Muscle layer of colon (tissue), 2 donors: ENCODE data around the gene ZNF280D.

Source experiments
- H3K27ac ChIP-seq: one replicate; pipeline ENCODE4 v1.7.0; 2013; ENCODE audit warnings: low read depth, mild to moderate bottlenecking, low read length, moderate library complexity
- H3K27me3 ChIP-seq, 2 donors: one replicate each; pipeline ENCODE4 v1.7.0; 2013; ENCODE audit warnings: low read length in 2 of 2, mild to moderate bottlenecking in 2 of 2; ENCODE audit not compliant: insufficient read depth in 2 of 2, control insufficient read depth in 1 of 2
- H3K36me3 ChIP-seq: one replicate; pipeline ENCODE4 v1.7.0; 2013; ENCODE audit warnings: mild to moderate bottlenecking, low read length; ENCODE audit not compliant: insufficient read depth
- H3K4me1 ChIP-seq: one replicate; pipeline ENCODE4 v1.7.0; 2013; ENCODE audit warnings: mild to moderate bottlenecking, low read length; ENCODE audit not compliant: insufficient read depth
- H3K4me3 ChIP-seq, 2 donors: one replicate each; pipeline ENCODE4 v1.7.0; 2013; ENCODE audit warnings: low read length in 2 of 2, low read depth in 1 of 2, mild to moderate bottlenecking in 1 of 2, moderate library complexity in 1 of 2
- H3K9ac ChIP-seq: one replicate; pipeline ENCODE4 v1.7.0; 2013; ENCODE audit warnings: low read length
- H3K9me3 ChIP-seq: one replicate; pipeline ENCODE4 v1.7.0; 2013; ENCODE audit warnings: mild to moderate bottlenecking, low read length
- donor health status: abdominal sarcoma.
- donor health status: Adenocarcinoma of cecum.

ZNF280D gene

DNA sequence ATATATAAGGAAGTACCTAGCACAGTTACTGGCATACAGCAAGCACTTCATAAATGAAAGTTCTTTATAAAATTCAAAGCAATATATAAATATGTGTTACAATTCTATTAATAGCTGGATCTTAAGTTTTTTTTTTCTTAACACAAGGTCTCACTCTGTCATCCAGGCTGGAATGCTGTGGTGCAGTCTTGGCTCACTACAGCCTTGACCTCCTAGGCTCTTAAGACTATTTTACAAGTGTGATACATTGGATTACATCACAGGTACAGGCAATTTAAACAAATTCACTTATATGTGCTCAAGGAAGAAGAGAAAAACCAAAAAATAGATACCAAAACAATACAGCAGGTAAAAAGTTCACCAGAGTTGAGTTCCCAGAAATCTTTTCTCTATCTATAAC, 60.6 kb downstream of the ZNF280D start:
- no peaks in the 10 kb centered on the region for H3K9me3 ChIP-seq
- H3K4me1 ChIP-seq, result no peaks in the 10 kb centered on the region
- H3K36me3 ChIP-seq, result peaks cover 11% of the 10 kb centered on the region
- no peak overlapping the region for H3K27ac ChIP-seq
- no peak overlapping the region for H3K9ac ChIP-seq
- H3K4me3 ChIP-seq, result no peak overlapping the region
- no peaks in the 10 kb centered on the region for H3K27me3 ChIP-seq

DNA sequence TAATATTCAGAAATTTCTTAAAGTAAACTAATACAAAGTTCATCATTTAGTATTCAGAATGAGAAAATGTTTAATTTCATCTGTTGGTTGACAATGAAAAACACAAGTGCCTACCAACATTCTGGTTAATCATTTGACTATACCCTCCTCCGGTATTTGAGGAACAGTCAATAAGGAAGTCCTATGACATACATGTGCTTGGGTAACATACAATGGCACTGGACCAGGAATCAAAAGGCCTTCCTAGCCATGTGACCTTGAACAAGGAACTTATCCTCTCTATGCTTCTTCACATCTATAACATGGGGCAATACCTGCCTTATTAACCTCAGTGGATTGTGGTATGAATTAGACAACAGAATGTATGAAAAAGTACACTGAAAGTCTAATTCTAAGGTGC, 65.8 kb downstream of the ZNF280D start:
- H3K4me3 ChIP-seq, result no peak overlapping the region
- H3K9ac ChIP-seq, result no peak overlapping the region
- H3K27ac ChIP-seq, result no peak overlapping the region
- H3K36me3 ChIP-seq, result peaks cover 11% of the 10 kb centered on the region
- no peaks in the 10 kb centered on the region for H3K27me3 ChIP-seq
- no peaks in the 10 kb centered on the region for H3K9me3 ChIP-seq
- no peaks in the 10 kb centered on the region for H3K4me1 ChIP-seq

DNA sequence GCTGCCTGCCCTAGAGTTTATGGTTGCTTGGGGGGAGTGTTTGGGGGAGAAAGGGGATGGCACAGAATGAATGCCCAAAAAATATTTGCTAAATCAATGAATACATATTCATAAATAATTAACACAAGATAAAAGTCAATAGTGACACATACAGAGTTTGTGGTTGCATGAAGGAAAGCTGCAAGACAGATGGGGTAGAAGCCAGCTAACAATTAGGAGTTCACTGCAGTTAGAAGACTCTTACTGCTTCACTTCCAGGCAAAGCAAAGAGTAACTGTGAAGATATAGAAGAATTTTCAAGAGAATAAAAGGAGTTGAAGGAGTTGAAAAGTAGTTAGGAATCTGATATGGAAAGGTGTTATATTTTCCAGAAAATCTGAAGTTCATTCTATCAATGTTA, 72.4 kb downstream of the ZNF280D start:
- H3K27ac ChIP-seq, result no peak overlapping the region
- H3K27me3 ChIP-seq, result no peaks in the 10 kb centered on the region
- H3K9me3 ChIP-seq, result no peaks in the 10 kb centered on the region
- H3K4me1 ChIP-seq, result no peaks in the 10 kb centered on the region
- H3K9ac ChIP-seq, result no peak overlapping the region
- H3K4me3 ChIP-seq, result no peak overlapping the region
- peaks cover 17% of the 10 kb centered on the region for H3K36me3 ChIP-seq

DNA sequence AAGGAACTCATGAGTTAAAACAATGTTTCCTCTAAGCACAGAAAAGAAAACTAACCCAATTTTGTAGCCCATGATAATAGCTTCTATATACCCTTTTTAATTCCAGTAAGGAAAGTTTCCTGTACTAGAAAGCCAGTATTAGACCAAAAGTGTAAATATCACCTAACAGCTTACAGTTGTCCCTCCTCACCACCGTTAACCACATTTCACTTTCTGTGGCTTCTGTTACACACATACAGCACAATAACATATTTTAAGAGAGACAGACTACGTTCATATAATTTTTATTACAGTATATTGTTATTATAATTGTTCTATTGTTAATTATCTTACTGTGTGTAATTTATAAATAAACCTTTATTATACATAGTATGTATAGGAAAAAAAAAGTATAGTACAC, 74.1 kb downstream of the ZNF280D start:
- peaks cover 6% of the 10 kb centered on the region for H3K36me3 ChIP-seq

DNA sequence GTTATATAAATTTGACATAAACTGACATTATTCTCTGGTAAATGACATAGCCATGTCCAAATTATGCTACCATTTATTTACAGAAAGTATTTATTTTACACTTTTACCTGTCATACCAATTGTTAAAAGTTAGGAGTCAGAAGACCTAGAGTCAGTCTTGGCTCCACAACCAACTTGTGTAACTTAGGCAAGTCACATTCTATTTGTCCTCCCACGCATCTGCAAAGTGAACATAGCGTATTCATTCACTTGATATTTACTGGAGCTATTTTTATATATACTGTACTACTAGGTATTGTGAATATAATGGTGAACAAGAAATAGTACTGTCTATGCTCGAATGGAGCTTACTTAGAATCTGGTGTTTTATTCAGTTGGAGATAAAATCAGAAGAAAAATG, 78.7 kb downstream of the ZNF280D start:
- peaks cover 3% of the 10 kb centered on the region for H3K36me3 ChIP-seq
- no peaks in the 10 kb centered on the region for H3K9me3 ChIP-seq
- no peak overlapping the region for H3K9ac ChIP-seq
- H3K27ac ChIP-seq, result no peak overlapping the region
- H3K4me3 ChIP-seq, result no peak overlapping the region
- no peaks in the 10 kb centered on the region for H3K27me3 ChIP-seq
- no peaks in the 10 kb centered on the region for H3K4me1 ChIP-seq

More for the DNA sequence above, 74.1 kb downstream of the ZNF280D start:
- no peaks in the 10 kb centered on the region for H3K27me3 ChIP-seq
- H3K9me3 ChIP-seq, result no peaks in the 10 kb centered on the region
- no peak overlapping the region for H3K9ac ChIP-seq
- H3K4me3 ChIP-seq, result no peak overlapping the region
- no peak overlapping the region for H3K27ac ChIP-seq
- H3K4me1 ChIP-seq, result no peaks in the 10 kb centered on the region

DNA sequence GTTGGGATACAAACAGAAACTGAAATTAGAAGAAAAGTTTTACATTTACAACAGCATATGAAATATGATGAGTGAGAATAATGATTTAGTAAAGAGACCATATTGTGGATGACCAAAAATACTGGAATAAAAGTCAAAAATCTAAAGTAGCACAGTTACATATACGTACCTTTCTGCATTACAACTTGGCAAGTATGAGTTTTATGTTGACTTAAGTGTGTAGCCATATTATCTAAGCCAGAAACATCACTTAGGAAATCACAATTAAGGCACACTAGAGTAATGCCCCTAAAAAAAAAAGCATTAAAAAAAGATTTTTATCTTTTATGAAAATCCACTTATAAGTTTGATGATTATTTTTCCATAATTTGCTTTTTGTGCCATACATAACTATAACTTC, 79.1 kb downstream of the ZNF280D start:
- no peak overlapping the region for H3K4me3 ChIP-seq
- no peaks in the 10 kb centered on the region for H3K27me3 ChIP-seq
- no peaks in the 10 kb centered on the region for H3K4me1 ChIP-seq
- H3K9ac ChIP-seq, result no peak overlapping the region
- H3K27ac ChIP-seq, result no peak overlapping the region
- H3K36me3 ChIP-seq, result peaks cover 3% of the 10 kb centered on the region
- H3K9me3 ChIP-seq, result no peaks in the 10 kb centered on the region

DNA sequence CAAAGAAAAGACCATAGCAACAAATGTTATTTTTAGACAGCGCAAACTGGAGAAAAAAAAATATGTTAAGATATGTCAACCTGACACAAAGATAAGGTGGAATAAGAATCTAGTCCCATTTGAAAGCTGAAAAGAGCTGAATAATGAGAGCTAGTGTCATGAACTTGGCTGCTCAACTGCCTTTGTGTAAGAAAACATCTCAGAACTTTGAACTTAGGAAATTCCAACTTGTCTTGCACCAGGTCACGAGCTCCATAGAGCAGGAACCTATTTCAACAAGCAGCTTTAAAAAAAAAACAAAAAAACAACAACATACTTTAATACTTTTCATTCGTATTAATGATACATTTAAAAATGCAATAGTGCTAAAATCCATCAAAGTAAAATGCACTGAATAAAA, 79.5 kb downstream of the ZNF280D start:
- Histone ChIP-seq H3K27ac (no peak overlapping the region), H3K4me3 (no peak overlapping the region), H3K27me3 (no peaks in the 10 kb centered on the region), H3K4me1 (no peaks in the 10 kb centered on the region), H3K36me3 (peaks cover 3% of the 10 kb centered on the region), H3K9ac (no peak overlapping the region), H3K9me3 (no peaks in the 10 kb centered on the region)

DNA sequence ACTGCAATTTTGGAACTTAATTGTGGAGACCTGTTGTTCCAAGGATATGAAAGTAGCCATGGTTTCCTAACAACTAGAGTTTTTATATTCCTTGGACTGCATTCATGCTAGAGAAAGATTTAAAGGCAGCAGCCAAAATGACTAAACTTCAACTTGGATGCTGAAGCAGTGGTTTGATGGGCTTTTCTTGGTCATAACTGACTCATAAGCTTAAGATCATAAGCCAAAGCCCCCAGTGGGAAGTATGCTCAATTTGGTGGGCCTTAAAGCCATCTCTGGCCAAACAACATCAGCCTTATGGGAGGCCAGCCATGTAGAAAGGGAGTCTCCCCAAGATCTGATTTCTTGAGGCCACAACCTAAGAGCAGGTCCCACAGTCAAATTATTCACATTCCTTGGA, 80.2 kb downstream of the ZNF280D start:
- no peak overlapping the region for H3K9ac ChIP-seq
- no peaks in the 10 kb centered on the region for H3K27me3 ChIP-seq
- no peak overlapping the region for H3K4me3 ChIP-seq
- H3K36me3 ChIP-seq, result peaks cover 3% of the 10 kb centered on the region
- H3K27ac ChIP-seq, result no peak overlapping the region
- H3K4me1 ChIP-seq, result no peaks in the 10 kb centered on the region
- H3K9me3 ChIP-seq, result no peaks in the 10 kb centered on the region

DNA sequence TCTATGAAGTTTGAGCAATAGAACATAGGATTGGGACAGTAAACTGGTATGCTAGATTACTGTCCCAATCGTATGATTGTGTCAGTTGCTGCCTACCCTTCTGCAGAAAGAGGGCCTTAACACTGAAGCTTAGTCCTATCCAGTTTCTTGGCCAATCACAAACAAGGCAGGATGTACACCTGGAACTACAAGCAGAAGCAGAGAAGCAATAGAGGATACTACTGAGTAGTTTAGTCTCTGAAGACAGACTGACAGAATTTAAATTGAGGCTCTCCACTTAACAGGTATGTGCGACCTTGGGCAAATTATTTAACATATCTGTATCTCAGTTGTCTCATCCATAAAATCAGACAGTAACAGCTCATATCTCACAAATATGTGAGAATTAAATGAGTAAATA, 85.0 kb downstream of the ZNF280D start:
- no peaks in the 10 kb centered on the region for H3K9me3 ChIP-seq
- no peaks in the 10 kb centered on the region for H3K27me3 ChIP-seq
- no peak overlapping the region for H3K4me3 ChIP-seq
- no peaks in the 10 kb centered on the region for H3K4me1 ChIP-seq
- H3K27ac ChIP-seq, result no peak overlapping the region
- peaks cover 2% of the 10 kb centered on the region for H3K36me3 ChIP-seq
- H3K9ac ChIP-seq, result no peak overlapping the region

DNA sequence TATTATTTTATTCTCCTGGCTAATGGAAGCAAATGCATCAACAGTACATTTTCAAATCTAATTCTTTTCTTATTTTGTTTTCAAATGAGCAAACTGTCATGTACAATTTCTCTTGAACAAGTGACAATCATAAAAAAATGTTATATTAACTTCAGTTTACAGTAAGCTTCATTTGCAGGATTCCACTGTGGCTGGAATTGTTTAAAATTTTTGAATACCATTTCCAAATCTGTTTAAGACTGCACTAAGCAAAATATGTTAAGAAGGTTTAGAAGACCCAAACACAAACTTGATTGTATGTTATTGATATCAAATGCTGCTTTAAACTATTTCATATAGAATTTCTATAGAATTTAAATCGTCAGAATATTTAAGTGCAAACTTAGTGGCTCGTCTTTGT, 92.8 kb downstream of the ZNF280D start:
- no peak overlapping the region for H3K4me3 ChIP-seq
- H3K27ac ChIP-seq, result no peak overlapping the region
- no peak overlapping the region for H3K9ac ChIP-seq
- H3K9me3 ChIP-seq, result no peaks in the 10 kb centered on the region
- H3K27me3 ChIP-seq, result no peaks in the 10 kb centered on the region
- no peaks in the 10 kb centered on the region for H3K4me1 ChIP-seq
- H3K36me3 ChIP-seq, result no peaks in the 10 kb centered on the region

DNA sequence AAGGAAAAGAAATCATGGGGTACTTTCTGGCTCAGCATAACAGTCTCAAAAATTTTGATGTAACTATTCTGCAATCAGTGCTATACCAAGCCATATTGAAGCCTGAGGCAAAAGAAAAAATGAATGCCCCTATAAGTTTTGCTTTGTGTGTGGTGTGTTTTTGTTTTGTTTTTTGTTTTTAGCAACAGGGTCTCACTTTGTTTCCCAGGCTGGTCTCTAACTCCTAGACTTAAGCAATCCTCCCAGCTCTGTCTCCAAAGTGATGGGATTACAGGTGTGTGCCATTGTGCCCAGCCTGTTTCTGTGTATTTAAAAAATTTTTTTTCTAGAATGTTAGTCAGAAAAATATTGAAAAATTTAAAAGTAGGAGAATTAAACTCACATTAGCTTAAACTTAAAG, 93.2 kb downstream of the ZNF280D start:
- H3K9me3 ChIP-seq, result no peaks in the 10 kb centered on the region
- no peaks in the 10 kb centered on the region for H3K4me1 ChIP-seq
- H3K27ac ChIP-seq, result no peak overlapping the region
- no peak overlapping the region for H3K9ac ChIP-seq
- H3K27me3 ChIP-seq, result no peaks in the 10 kb centered on the region
- no peaks in the 10 kb centered on the region for H3K36me3 ChIP-seq
- H3K4me3 ChIP-seq, result no peak overlapping the region

DNA sequence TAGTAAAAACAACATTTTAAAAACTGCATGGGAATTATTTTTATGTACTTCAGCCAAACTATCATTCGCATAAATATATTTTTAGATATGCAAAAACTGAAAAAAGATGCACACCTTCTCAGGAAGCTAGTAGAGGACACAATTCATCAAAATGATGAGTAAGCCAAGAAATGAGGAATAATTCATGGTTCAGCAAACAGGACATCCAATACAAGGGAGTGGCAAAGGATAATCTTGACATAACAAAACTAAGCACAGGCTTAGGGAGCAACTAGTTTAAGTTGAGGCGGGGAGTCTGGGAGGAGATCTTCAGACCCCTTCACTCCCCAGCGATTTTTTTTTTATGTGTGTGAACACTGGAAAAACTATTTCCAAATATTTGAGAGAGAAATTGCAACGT, 93.7 kb downstream of the ZNF280D start:
- H3K9ac ChIP-seq, result no peak overlapping the region
- no peaks in the 10 kb centered on the region for H3K36me3 ChIP-seq
- H3K27ac ChIP-seq, result no peak overlapping the region
- no peaks in the 10 kb centered on the region for H3K9me3 ChIP-seq
- no peaks in the 10 kb centered on the region for H3K4me1 ChIP-seq
- no peak overlapping the region for H3K4me3 ChIP-seq
- no peaks in the 10 kb centered on the region for H3K27me3 ChIP-seq
